Measurements from ENCODE around the gene TUBA3E. TPM values are rescaled to one million over a fixed set of nuclear protein-coding genes. Genes with fewer than 3 reads are reported as not detected.
"Not testable (repeated sequence)": the region's sequence is repeated elsewhere in the genome, so short reads cannot be mapped to it uniquely, and the experiment has no call there.

TUBA3E gene
- total and polyA plus RNA-seq, 3 experiments from 2014 or later, result not detected

DNA sequence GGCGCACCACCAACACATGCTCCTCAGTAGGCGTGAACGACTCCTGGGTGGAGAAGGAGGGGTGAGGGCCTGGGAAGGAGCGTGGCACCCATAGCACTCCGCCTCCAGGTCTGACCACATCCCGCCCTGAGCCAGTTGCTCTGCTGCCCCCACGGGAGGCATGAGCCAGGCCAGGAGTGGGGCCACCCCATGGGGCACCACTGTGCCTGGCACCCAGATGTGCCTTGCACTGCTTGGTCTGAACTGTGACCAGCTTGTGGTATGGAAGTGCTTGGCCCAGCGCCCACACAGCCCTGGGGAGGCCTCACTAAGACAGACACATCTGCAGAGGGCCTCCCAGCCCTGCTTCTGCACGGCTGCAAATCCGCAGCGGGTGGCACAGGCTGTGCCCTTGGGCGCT is 40.9 kb downstream of the TUBA3E start:
- H3K9me3 ChIP-seq (ENCODE audit: low read length); DNase-seq; H3K4me3 Mint-ChIP-seq; H3K27ac ChIP-seq (ENCODE audit: low read depth, low read length); H3K9me3 Mint-ChIP-seq; H3K4me3 ChIP-seq (ENCODE audit: low read length); H3K4me1 ChIP-seq (ENCODE audit: insufficient read depth, low read length); H3K27me3 ChIP-seq (ENCODE audit: insufficient read depth, low read length, poor library complexity, severe bottlenecking); H3K36me3 ChIP-seq (ENCODE audit: insufficient read depth, low read length); POLR2A ChIA-PET; H3K27me3 Mint-ChIP-seq; CTCF ChIA-PET: not testable (repeated sequence)
- Mint-ChIP-seq H3K27ac (peak overlapping the region in 1 of 8 donors; percentile 54), H3K4me1 (peaks cover 0 to 11% (median 5%) of the 10 kb centered on the region in 3 donors), H3K36me3 (peaks cover 0 to 73% (median 0%) of the 10 kb centered on the region in 3 donors)

DNA sequence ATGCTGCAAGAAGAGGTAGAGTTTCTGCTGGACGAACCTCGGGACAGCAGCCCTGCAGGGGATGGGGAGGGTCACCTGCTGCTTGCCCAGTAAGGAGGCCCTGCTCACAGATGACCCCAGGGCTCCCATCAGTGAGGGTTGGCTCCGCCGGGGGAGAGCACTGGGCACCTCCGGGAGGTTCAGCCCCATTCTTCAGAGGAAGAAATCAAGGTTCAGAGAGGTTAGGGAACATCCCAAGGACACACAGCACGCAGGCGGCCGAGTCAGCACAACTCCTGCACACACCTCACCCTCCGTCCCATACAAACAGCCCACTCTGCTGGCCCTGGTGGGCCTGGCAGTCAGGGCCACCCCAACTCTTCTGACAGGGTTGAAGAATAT is 41.6 kb downstream of the TUBA3E start:
- H3K27ac ChIP-seq (ENCODE audit: low read depth, low read length), result no peak overlapping the region
- ChIA-PET CTCF (no interaction called here), POLR2A (no interaction called here)
- Mint-ChIP-seq H3K4me1 (peaks cover 0 to 11% (median 5%) of the 10 kb centered on the region in 3 donors), H3K36me3 (peaks cover 0 to 78% (median 0%) of the 10 kb centered on the region in 3 donors), H3K27ac (peak overlapping the region in 2 of 8 donors; percentile 32 to 47), H3K4me3 (no peak overlapping the region), H3K27me3 (no peaks in the 10 kb centered on the region), H3K9me3 (no peaks in the 10 kb centered on the region)
- H3K27me3 ChIP-seq (ENCODE audit: insufficient read depth, low read length, poor library complexity, severe bottlenecking), result no peaks in the 10 kb centered on the region
- no peaks in the 10 kb centered on the region for H3K4me1 ChIP-seq (ENCODE audit: insufficient read depth, low read length)
- H3K4me3 ChIP-seq (ENCODE audit: low read length), result no peak overlapping the region
- DNase-seq, result no peak
- H3K9me3 ChIP-seq (ENCODE audit: low read length), result no peaks in the 10 kb centered on the region
- no peaks in the 10 kb centered on the region for H3K36me3 ChIP-seq (ENCODE audit: insufficient read depth, low read length)

DNA sequence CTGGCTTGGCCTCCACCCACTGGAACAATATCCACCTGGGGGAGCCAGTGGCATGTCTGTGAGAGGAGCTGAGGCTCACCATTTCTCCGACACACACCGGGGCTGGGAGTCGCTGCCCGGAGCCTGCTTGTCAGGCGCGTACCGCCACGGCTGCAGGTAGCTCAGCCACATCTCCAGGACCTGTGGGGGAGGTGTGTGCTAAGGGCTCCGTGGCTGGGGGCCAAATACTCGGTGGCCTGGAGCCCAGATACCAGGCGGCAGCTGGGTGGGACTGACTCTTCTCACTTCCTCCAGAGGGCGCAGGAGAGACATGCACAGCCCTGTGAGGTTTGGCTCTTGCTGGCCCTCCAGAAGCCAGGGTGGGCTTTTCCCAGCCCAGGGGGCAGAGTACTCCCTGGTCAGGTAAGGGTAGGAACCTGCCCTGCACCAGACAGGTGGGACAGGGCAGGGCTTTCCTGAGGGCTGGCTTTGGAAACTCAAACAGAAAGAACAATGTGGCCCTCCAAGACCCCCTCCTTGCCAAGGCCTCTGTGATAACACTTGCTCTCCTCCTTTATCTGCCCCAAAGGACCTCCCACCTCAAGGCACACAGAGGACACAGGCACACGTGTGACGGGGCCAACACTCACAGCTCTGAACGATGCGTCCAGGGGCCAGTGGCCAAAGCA is 42.1 kb downstream of the TUBA3E start:
- CTCF ChIA-PET; H3K4me1 ChIP-seq (ENCODE audit: insufficient read depth, low read length); H3K27me3 ChIP-seq (ENCODE audit: insufficient read depth, low read length, poor library complexity, severe bottlenecking); H3K9me3 Mint-ChIP-seq; H3K4me3 Mint-ChIP-seq; DNase-seq; H3K27me3 Mint-ChIP-seq; H3K27ac ChIP-seq (ENCODE audit: low read depth, low read length); H3K36me3 ChIP-seq (ENCODE audit: insufficient read depth, low read length); H3K9me3 ChIP-seq (ENCODE audit: low read length); POLR2A ChIA-PET; H3K4me3 ChIP-seq (ENCODE audit: low read length): not testable (repeated sequence)
- H3K36me3 Mint-ChIP-seq, result peaks cover 0 to 74% (median 0%) of the 10 kb centered on the region in 3 donors
- peak overlapping the region in 1 of 8 donors; percentile 47 for H3K27ac Mint-ChIP-seq
- peaks cover 0 to 11% (median 5%) of the 10 kb centered on the region in 3 donors for H3K4me1 Mint-ChIP-seq

DNA sequence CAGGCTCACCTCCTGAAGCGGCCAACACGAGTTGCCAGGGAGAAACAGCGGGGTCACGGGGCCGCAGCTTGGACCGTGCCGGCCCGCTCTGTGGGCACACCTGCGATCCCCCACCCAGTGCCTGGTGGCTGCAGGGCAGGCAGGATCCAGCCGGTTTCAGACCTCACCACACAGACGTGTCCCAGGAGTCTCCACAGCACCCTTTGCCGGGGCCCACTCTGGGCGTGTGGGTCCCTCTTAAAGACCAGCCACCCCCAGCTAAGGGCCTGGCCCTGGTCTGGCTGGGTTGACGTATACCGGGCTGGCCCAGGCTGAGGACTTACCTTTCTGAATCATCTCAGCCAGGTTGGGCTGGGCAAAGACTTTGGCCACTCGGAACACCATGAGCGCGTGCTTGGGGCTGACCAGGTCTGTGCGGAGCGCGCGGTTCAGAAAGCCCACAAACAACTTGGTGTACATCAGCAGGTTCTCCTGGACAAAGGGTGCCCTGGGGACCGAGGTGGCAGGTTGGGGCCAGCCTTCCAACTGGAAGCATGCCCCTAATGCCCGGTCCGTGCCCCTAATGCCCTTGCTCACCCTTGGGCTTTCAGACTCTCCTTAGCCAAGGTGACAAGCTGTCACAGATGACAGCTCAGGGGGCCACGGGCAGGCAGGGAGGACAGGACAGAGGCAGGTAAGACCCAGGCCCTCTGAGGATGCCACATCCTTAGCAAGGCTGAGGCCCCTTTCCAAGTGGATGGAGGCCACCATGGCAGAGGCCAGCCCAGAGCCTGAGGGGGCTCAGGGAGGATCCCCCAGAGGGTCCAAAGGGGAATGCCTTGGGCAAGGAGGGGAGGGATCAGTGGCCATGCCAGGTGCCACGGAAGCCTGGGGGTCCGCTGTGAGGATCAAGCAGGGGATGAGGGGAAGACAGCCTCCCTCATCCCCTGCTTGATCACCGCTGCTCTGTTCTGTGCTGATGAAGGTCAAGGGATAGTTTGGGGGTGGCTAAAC is 43.2 kb downstream of the TUBA3E start:
- Mint-ChIP-seq H3K36me3 (peaks cover 0 to 66% (median 0%) of the 10 kb centered on the region in 3 donors), H3K4me3 (no peak overlapping the region), H3K27me3 (no peaks in the 10 kb centered on the region), H3K9me3 (no peaks in the 10 kb centered on the region), H3K27ac (peak overlapping the region in 1 of 8 donors; percentile 8), H3K4me1 (peaks cover 0 to 11% (median 5%) of the 10 kb centered on the region in 3 donors)
- CTCF ChIA-PET, result no interaction called here
- DNase-seq, result no peak
- Histone ChIP-seq H3K4me3 (ENCODE audit: low read length) (no peak overlapping the region), H3K9me3 (ENCODE audit: low read length) (no peaks in the 10 kb centered on the region), H3K27ac (ENCODE audit: low read depth, low read length) (no peak overlapping the region), H3K27me3 (ENCODE audit: insufficient read depth, low read length, poor library complexity, severe bottlenecking) (no peaks in the 10 kb centered on the region), H3K4me1 (ENCODE audit: insufficient read depth, low read length) (no peaks in the 10 kb centered on the region), H3K36me3 (ENCODE audit: insufficient read depth, low read length) (no peaks in the 10 kb centered on the region)
- POLR2A ChIA-PET, result no interaction called here

DNA sequence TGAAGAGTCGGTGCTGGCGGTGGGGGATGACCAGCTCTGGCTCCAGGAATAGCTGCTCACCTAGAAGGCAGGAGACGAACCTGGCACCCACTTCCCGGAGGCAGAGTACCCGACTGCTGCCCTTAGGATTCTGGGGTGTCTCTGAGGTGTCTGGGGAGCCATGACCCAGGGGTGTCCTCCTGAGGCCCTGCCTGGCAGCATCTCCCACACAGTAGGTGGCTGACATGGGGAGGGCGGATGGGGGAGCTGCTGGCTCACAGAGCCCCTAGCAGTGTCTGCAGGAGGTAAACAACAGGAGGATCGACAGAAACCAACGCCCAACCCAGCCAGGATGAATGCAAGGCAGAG is 43.8 kb downstream of the TUBA3E start:
- not testable (repeated sequence) for H3K27ac Mint-ChIP-seq; H3K4me1 ChIP-seq (ENCODE audit: insufficient read depth, low read length); DNase-seq

DNA sequence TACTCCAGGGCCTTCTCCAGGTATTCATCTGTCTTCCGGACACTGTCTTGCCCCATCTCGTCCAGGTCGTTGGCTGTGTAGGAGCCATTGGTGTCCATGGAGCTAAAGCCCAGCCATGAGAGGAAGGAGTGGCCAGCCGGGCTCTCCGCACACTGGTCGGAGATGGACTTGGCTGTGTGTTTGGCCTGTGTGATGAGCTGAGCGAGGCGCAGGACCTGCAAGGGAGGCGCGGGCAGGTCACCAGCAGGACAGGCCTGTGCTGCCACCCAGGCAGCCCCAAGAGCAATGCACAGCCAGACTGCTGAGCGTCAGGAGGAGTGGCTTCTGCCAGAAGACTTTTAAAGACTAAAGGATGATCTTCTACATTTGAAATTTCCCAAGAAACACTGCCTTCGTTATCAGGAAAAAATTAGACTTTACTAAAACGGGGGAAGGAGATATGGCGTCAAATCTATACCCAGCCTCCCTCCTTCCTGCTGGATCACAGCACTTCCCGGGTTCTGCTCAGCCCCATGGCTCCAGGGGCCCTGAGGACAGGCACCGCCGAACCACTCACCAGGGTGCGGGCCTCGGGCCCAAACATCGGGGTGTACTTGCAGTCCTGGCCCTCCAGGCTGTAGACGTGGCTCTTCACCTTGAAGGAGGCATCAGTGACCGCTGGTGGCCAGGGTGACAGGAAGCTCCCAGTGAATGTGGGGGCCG is 44.4 kb downstream of the TUBA3E start:
- H3K4me1 ChIP-seq (ENCODE audit: insufficient read depth, low read length); H3K27me3 ChIP-seq (ENCODE audit: insufficient read depth, low read length, poor library complexity, severe bottlenecking); H3K36me3 ChIP-seq (ENCODE audit: insufficient read depth, low read length); POLR2A ChIA-PET; DNase-seq; H3K4me3 ChIP-seq (ENCODE audit: low read length); H3K9me3 Mint-ChIP-seq; H3K9me3 ChIP-seq (ENCODE audit: low read length); CTCF ChIA-PET; H3K4me3 Mint-ChIP-seq; H3K27ac ChIP-seq (ENCODE audit: low read depth, low read length); H3K27me3 Mint-ChIP-seq: not testable (repeated sequence)
- Mint-ChIP-seq H3K27ac (peak overlapping the region in 1 of 8 donors; percentile 7), H3K4me1 (peaks cover 0 to 11% (median 5%) of the 10 kb centered on the region in 3 donors), H3K36me3 (peaks cover 0 to 56% (median 0%) of the 10 kb centered on the region in 3 donors)

More for the DNA sequence above, 43.8 kb downstream of the TUBA3E start:
- CTCF ChIA-PET; H3K9me3 Mint-ChIP-seq; H3K27me3 Mint-ChIP-seq; POLR2A ChIA-PET; H3K4me3 ChIP-seq (ENCODE audit: low read length); H3K27ac ChIP-seq (ENCODE audit: low read depth, low read length); H3K27me3 ChIP-seq (ENCODE audit: insufficient read depth, low read length, poor library complexity, severe bottlenecking); H3K9me3 ChIP-seq (ENCODE audit: low read length); H3K36me3 ChIP-seq (ENCODE audit: insufficient read depth, low read length); H3K4me3 Mint-ChIP-seq: not testable (repeated sequence)
- Mint-ChIP-seq H3K4me1 (peaks cover 0 to 11% (median 5%) of the 10 kb centered on the region in 3 donors), H3K36me3 (peaks cover 0 to 59% (median 0%) of the 10 kb centered on the region in 3 donors)

DNA sequence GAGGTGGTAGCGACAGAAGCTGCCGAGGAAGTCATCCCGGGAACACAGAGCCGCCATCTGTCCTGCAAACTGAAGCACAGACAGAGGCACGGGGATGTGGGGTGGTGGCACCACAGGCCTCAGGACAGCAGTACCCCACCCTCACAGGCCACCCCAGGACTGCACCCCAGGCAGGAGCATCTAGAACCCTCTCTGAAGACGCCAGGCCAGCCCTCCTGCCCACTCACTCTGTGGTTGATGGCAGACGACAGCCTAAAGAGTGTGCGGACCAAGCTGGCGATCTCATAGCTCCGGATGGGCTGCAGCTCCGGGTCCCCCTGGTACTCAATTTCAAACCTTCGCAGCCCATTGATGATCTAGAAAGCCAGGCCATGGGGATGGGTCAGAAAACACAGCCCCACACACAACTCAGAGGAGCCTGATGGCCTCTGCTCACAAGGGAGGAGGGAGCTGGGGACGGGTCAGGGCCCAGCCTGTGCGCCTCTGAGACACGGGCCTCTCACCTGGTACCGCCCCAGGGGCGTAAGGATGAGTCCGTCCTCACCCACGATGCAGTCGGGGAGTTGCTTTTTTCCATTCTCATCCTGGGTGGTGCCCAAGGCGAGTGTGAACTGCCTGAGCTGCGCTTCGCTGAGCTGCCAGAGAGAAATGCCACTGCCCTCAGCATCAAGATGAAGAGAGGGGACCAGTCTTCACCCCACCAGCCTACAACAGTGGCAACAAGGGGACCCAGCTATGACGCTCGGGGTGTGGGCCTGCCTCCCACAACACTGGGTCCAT is 45.2 kb downstream of the TUBA3E start:
- CTCF ChIA-PET, result no interaction called here
- peaks cover 1 to 4% (median 3%) of the 10 kb centered on the region in 3 donors for H3K4me1 Mint-ChIP-seq
- DNase-seq, result no peak
- POLR2A ChIA-PET, result no interaction called here
- H3K4me3 ChIP-seq (ENCODE audit: low read length), result no peak overlapping the region
- H3K9me3 Mint-ChIP-seq, result no peaks in the 10 kb centered on the region
- no peaks in the 10 kb centered on the region for H3K36me3 ChIP-seq (ENCODE audit: insufficient read depth, low read length)
- H3K9me3 ChIP-seq (ENCODE audit: low read length), result no peaks in the 10 kb centered on the region
- H3K36me3 Mint-ChIP-seq, result peaks cover 0 to 47% (median 0%) of the 10 kb centered on the region in 3 donors
- H3K4me3 Mint-ChIP-seq, result no peak overlapping the region
- no peaks in the 10 kb centered on the region for H3K27me3 Mint-ChIP-seq
- H3K27ac ChIP-seq (ENCODE audit: low read depth, low read length), result no peak overlapping the region
- no peaks in the 10 kb centered on the region for H3K27me3 ChIP-seq (ENCODE audit: insufficient read depth, low read length, poor library complexity, severe bottlenecking)
- H3K4me1 ChIP-seq (ENCODE audit: insufficient read depth, low read length), result no peaks in the 10 kb centered on the region
- H3K27ac Mint-ChIP-seq, result peak overlapping the region in 1 of 8 donors; percentile 32
